GM19351 (cell line): ENCODE data around the gene VPS13C.

Experiments
- ATAC-seq: cut with Tn5 transposase; IDR thresholded peaks from one replicate; pipeline ENCODE4 v1.9.1; 2021; ENCODE audit warnings: mild to moderate bottlenecking, moderate library complexity; ENCODE audit not compliant: unreplicated experiment

VPS13C gene

GRCh38 chr15:61861962-61862361 lies 198.3 kb downstream of the VPS13C start:
- no peak for ATAC-seq

- ATAC-seq = peak; percentile 51
Observed at GRCh38 chr15:61857169-61857829, 202.9 kb downstream of the VPS13C start.

- no peak for ATAC-seq
Observed at GRCh38 chr15:61856295-61856694, 204.0 kb downstream of the VPS13C start.

GRCh38 chr15:61853195-61853594 lies 207.1 kb downstream of the VPS13C start:
- ATAC-seq = no peak

DNA sequence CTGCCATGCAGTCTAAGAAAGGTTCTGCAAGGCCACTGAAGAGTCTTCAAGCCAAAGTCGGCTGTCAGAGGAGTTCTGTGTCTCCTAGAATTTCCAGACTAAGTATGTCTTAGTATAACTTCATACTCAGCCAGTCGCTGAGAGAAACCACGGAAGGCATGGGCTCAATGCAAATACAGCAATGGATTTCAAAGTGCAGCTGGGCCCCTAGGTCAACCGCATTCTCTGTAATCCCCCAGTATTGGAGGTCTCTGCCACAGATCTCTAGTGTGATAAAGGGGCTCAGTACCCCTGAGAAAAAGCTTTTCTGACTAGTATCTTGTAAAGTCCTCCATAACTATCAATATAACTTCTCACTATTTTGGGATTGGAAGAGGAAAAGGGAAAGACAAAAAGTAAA lies 208.3 kb downstream of the VPS13C start:
- ATAC-seq = no peak

- ATAC-seq = no peak
Observed at GRCh38 chr15:61849447-61849846, 210.8 kb downstream of the VPS13C start.

GRCh38 chr15:61841466-61841865 lies 218.8 kb downstream of the VPS13C start:
- no peak for ATAC-seq

DNA sequence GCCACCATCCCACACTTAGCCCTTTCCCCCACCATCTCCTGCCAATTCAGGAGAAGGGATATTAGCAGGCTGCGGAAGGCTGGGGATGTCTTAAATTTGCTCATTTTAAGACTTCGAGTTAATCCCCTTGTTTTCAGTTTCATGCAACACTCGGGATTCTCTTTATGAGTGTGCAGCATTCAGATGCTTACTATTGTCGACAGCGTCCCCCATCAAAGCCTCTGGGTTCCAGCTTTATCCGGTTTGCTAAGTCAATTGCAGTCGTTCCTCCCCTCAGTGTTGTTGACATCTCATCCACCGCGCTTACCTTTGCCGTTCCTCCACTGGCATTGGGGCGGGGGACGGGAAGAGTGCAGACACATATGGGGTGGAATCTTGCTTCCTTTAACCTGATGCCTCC lies 220.2 kb downstream of the VPS13C start:
- no peak for ATAC-seq

GRCh38 chr15:61839546-61839945 lies 220.7 kb downstream of the VPS13C start:
- no peak for ATAC-seq

DNA sequence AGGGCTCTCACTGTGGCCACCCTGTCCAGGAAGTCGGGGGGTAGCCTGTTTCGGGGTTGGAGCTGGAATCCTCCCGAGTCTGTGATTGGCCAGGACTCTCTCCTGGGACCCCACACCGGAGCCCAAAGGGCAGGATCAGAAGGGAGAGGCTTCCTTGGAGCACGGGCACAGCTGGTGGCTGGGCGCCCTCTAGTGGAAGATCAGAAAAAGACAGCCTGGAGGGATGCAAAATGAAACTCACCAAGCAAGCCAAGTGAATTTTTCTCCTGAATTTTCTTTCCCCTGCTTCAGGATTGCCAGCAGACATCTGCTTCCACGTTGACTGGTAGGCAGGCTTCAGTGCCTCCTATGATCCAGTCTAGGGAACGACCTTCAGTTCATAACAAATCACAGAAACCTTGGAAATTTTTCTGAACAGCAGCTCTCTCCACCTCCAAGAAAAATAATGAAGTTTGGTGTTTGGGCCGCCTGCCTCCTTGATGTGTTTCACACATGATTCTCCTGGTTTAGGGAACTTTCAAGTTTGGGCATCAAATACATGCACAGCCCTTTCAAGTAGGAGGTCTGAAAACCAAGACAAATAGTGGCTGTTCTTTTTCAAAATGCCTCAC lies 224.6 kb downstream of the VPS13C start:
- no peak for ATAC-seq

DNA sequence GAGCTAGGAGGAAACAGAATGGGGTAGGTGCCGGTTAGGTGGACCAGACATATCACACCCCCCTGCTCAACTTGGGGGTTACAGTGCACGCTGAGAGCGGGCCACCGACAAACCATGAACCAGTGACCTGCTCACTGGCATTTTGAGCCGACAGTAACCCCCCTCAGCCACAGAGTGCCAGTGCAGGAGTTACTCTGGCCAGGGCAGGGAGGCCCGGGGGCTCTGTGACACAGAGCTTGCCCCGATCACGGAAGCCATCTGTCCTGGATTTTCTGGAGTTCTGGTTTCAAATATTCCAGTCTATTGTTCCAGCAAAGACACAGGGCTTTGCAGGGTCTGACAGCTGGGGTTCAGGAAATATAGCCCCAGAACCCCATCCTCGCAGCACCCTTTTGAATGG lies 225.2 kb downstream of the VPS13C start:
- ATAC-seq = no peak

- ATAC-seq = no peak
Observed at GRCh38 chr15:61834076-61834697, 226.1 kb downstream of the VPS13C start.

DNA sequence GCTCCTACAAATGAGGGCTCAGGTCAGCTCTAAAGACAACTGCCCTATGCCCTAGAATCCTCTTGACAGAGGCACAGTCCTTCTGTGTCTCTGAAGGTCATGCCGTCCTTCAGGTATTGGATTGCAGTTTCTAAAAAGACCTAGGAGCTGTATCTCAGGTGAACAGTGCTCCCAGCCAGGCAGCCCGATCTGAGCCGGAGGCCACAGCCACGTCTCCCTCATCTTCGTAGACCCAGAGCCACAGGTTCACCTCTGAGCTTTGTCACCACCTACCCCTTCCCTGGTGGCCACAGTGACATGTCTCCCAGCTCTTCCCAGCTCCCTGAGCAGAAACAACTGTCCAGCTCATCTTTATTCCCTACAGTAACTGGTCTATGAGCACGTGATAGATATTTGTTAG lies 228.0 kb downstream of the VPS13C start:
- no peak for ATAC-seq

GRCh38 chr15:61831505-61831921 lies 228.7 kb downstream of the VPS13C start:
- no peak for ATAC-seq

DNA sequence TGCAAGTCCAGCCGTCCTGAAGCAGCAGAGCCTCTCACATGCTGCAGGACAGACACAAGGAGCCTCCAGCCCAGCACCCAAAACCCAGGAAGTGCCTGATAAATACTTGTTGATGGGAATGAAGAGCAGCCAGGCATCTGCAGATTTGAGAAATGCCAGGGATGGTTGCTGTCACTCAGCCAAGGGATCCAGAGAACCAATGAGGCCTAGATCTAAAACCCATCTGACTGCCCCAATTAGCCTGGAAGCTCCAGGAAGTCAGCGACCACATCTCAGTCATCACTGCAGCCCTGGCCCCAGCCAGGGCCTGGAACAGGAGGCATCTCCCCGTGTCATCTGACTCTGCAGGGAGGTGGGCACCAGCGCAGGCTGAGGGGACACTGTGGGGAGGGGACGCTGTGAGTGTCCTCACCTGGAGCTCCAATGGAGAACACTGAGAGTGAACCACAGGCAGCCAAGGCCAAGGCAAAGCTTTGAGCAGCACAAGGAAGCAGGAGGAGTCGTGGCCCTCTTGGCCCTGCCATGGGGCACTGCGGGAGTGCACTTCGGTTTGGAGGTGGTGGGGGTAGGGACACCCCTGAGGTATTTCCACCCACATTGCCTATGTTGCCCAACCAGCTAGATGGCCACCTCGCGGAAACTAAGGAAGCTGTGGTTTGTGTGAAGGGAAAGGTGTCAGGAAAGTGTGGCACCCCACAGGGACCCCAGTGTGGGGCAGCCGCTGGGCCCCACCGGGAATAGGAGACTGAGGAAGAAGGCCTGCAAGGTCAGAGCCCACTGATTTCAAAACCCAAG lies 229.5 kb downstream of the VPS13C start:
- no peak for ATAC-seq

DNA sequence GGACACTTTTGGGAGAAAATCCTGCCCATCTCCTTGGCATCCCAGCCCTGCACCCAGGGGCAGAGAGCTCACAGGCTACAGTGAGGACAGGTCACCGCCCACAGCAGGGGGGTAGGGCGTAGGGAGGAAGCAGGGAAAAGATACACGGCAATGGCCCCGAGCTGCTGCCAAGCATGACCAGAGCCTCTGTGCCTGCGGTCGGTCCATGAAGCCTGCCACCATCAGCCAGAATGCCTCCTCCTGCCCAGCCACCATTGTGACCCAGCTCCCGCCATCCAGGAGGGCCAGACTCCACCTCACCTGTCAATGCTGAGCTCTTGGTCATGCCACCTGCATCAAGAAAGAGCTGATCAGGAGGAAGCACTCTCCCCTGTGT lies 230.7 kb downstream of the VPS13C start:
- no peak for ATAC-seq

GRCh38 chr15:61828860-61829513 lies 231.3 kb downstream of the VPS13C start:
- ATAC-seq = no peak

- no peak for ATAC-seq
Observed at GRCh38 chr15:61828008-61828407, 232.2 kb downstream of the VPS13C start.

DNA sequence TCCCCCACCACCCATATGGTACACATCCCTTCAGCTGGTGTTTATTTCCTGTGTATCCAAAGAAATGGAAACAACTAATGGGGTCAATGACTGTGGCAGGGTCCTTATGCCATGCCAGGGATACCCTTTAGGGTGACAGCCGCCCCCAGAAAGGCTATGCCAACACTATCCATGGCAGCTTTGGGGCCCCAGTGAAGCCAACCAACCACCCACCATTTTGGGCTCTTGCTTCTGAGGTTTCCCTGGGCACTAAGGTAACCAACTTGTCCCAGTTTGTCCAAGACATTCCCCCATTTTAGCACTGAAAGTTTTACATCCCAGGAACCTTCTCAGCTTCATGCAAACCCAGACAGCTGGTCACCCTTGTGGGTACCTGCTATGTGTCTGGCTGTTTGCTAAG lies 233.1 kb downstream of the VPS13C start:
- ATAC-seq = no peak

DNA sequence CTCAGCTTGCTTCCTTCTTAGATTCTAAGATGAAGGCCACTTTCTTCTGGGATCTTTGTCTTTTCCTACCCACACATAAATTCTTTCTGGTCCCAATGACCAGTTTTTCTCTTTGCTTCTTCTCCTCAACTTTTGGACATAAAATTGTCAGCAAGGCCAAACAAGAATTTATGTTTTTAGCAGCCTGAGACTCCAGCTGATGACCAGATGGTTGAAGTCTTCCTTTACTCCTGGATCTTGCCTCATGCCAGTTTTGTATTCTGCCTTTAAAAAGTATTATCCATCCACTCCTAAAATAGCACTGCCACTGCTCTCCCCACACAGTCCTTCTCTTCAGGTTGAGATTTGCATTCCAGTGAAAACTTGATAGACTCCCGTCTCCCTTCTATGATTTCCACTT lies 236.0 kb downstream of the VPS13C start:
- ATAC-seq = no peak

DNA sequence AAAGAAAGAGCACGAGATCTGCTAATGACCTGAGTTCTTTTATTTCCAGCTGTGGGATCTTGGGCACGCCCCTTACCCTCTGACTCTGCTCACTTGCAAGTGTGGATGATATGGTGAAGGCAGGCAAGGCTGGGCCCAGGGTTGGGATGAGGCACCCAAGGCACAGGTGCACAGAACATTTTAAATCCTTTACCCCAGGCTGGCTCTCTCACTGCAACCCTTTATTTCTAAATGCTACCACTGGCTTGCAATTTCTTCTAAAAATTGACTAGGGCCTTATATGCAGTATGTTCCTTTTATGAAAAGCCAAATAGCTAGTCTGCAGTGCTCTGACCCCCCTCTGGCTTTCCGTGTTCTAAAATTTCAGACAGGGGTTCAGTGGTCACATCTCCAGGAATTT lies 237.7 kb downstream of the VPS13C start:
- no peak for ATAC-seq
